NT2/D1 (cell line): ENCODE measurements around the gene PEG3.

Source experiments
- SUZ12 ChIP-seq: IDR thresholded peaks from 2 replicates; pipeline ENCODE4 v1.6.1; 2011; ENCODE audit not compliant: insufficient read length, insufficient read depth; ENCODE audit errors: extremely low read depth
- YY1 ChIP-seq: IDR thresholded peaks from 2 replicates; pipeline ENCODE4 v1.6.1; 2011; ENCODE audit not compliant: insufficient read length, insufficient read depth
- ZNF274 ChIP-seq: IDR thresholded peaks from 2 replicates; pipeline ENCODE4 v1.6.1; 2011; ENCODE audit warnings: mild to moderate bottlenecking, low read depth, low read length

DNA sequence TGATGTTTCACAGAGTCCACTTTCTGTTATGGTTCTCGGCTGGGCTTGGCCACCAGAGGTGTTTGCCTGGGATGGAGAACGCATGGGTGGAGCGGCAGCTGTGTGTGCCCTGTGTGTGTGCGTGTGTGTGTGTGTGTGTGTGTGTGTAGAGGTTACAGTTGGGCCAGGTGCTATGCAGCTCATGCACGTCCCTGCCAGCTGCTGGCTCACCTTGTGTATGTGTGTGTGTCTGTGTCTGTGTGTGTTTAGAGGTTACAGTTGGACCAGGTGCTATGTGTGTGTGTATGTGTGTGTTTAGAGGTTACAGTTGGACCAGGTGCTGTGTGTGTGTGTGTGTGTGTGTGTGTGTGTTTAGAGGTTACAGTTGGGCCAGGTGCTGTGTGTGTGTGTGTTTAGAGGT, 33.0 kb upstream of the PEG3 start:
- TF ChIP-seq YY1: no peak
- TF ChIP-seq SUZ12: no peak
- no peak for TF ChIP-seq ZNF274
